Putamen (tissue), 1 donor: ENCODE results near the gene NAALADL2.
"Not testable (repeated sequence)": the region's sequence is repeated elsewhere in the genome, so short reads cannot be mapped to it uniquely, and the experiment has no call there.

Experiments used
- DNase-seq: peaks from one replicate; pipeline ENCODE4 v3.0.0-alpha.2; 2016; ENCODE audit warnings: low spot score

NAALADL2 gene

DNA sequence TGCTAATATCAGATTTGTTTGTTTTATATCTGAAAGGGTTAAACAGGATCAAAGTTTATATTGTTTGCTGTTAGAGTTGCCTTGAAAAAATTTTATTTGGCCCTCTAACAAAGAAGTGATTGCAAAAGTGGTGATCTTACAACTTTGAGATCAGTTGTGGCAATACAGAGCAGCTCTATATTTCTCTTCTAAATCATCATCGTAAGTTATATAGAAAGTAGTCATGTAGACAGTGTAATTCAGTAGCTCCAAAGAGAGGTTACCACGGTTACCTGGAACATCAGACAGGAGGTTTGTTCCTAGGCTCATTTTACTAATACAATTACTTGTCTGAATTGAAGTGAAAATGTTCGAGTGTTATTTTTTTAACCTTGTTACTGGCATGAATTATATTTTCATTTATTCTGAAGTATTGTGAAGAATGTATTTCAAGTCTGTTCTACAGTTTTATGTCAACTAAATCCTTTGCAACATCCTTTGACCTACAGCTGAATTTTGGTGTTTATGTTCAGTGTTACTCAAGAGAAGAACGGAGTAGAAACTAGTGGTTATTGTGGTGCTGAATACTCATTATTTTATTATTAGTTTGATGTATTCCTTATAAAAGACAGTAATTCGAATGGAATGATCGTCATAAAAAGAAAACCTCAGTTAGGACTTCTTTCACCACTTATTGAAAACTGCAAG, 214.2 kb downstream of the NAALADL2 start:
- DNase-seq, result no peak

GRCh38 chr3:175075269-175075668, 216.1 kb downstream of the NAALADL2 start:
- no peak for DNase-seq

GRCh38 chr3:175077216-175077615, 218.1 kb downstream of the NAALADL2 start:
- no peak for DNase-seq

- no peak for DNase-seq
These were observed 223.5 kb downstream of the NAALADL2 start for GRCh38 chr3:175082631-175083030.

DNA sequence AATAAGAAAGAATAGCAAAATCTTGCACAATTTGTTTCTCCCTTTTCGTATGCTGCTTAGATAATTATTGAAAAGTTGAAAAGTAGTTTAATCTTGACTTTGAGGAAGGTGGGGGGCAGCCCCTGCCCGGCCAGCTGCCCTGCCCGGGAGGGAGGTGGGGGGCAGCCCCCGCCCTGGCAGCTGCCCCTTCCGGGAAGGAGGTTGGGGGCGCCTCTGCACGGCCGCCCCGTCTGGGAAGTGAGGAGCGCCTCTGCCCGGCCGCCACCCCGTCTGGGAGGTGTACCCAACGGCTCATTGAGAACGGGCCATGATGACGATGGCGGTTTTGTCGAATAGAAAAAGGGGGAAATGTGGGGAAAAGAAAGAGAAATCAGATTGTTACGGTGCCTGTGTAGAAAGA, 228.0 kb downstream of the NAALADL2 start:
- not testable (repeated sequence) for DNase-seq

DNA sequence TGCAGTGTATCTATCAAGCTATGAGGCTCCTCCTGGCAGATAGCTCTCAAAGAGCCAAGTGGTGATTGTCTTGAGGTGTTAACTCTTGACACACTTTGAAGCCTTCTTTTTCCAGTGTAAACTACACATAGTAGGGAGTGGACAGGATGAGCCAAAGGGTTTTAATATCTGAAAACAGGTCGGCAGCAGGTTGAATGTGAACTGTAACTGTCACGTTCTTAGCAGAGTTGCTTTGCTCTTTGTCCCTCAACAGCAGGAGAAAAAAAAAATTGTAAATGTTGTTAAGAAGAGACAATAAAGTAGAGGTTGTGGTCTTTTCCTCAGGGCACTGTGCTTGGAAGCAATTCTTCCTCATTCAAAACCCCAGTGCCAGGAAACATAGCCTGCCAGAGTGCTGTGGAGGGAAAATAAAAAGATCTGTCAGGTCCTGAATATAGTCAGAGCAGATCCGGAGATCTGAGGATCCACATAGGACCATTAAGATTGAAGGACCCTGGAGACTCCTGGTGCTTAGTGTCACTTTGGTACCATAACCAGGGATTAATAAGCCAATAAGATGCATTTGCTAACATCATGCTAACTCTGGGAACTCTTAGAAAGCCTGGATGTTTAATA, 229.7 kb downstream of the NAALADL2 start:
- DNase-seq, result no peak

DNA sequence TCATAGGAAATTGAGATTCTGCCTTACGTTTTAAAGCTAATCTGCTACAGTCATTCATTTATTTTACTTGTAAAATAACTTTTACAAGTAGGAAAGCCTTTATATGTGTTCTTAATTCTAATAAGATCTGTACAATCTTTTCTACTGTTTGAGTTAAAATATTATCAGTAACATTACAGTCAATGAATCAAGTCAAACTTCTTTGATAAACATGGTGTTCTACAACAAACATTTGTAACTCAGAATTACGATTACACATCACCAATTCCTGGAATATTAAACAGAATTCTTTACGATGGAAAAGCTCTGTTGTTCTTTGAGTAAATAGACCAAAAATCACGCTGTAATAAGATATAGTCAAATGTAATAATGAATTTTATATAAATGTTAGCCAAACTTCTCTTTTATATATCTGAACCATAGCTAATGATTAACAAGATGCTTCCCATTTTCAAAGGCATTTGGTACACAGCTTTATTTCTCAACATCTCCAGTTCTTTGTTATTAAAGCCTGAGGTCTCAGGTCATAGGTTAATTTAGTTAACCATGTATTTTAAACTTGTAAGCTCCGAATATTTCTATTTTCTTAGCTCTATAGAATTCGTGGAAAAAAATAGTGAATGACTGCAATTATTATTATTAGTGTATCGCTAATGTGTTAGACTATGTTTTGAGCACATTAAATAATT, 232.4 kb downstream of the NAALADL2 start:
- no peak for DNase-seq

DNA sequence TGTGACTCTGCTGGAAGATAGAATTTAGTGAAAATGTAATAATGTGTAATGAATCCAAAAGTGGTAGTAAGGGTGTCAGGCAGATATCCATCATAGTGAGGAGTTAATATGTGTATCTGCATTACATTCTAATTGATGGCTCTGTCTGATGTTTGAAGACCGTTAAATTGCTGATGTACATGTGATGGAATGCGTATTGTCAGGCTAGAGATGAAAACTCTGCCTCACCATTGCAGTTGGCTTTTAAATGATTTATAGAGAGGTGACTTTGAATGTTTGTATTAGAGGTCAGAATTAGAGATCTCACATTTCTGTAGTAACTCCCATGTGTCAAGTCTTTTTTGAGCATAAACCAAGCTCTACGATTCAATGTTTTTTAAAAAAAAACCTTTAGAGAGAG, 234.6 kb downstream of the NAALADL2 start:
- no peak for DNase-seq

- DNase-seq, result no peak
These were observed 235.2 kb downstream of the NAALADL2 start for GRCh38 chr3:175094344-175094743.

DNA sequence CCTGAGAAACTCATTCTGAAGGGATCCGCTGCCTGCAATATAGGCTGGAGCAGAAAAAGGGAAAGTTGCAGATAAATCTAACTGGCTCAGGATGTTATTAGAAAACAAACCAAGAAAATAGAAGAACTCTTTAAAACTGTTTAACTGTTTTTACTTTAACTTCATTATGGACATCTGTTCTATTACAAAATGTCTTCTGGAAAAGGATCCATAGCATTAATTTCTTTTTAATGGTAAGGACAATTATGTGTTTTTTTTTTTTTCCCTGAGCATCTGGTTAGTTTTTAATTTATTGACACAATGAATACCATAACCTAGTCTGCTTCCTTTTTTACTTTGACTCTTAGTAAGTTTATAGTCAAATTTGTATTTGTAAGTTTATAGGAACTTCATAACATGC, 239.5 kb downstream of the NAALADL2 start:
- DNase-seq, result no peak

DNA sequence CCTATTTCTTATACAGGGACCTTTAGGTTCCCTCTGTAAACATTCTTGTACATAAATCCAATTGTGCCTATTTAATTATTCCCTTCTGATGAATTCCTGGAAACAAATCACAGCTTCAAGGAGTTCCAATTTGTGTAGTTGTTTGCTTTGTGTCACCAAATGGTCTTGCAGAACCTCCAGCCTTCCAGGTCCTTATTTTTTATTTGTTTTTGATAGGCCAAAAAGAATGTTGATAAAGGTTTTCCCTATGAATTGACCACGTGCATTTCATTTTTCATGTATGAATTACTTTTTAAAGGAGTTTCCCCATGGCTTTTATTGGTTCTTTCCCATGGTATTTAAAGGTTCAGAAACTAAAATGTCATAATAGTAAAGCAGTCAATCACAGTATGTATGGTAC, 243.0 kb downstream of the NAALADL2 start:
- no peak for DNase-seq

DNA sequence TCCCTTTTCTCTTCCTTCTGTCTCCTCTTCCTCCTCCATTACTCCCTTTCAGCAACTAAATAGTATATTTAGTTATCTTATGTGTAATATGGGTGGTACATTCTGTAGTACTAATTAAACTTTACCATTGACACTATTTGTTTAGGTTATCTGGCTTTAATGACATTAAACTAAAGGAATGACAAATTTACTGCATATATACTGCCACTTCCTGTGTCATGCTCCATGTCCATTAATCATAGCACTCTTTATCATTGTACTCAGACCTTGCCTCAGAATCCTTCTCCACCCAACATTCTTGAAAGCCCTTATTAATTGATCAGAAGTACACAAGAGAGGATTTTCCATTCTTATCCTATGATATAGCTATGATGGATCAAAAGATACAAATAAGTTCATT, 244.2 kb downstream of the NAALADL2 start:
- no peak for DNase-seq

DNA sequence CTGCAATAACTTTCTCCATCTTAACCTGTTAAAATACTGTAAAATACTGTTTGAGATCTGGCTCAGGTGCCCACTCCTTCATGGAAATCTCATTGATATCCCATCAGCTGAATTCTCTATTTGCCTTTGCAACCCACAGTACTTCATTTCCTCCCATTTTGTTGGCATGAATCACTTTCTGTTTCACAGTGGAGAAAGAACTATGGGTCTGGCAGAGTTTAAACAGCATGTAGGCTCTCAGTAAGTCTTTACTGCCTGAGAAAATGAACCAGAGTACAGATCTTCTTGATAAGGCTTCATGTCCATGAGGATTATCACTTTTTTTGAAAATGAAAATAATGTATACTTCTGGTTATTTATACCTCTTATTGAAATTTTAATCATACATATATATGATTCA, 245.9 kb downstream of the NAALADL2 start:
- DNase-seq, result no peak

- no peak for DNase-seq
These were observed 248.1 kb downstream of the NAALADL2 start for GRCh38 chr3:175107231-175107630.

GRCh38 chr3:175107995-175108394, 248.9 kb downstream of the NAALADL2 start:
- DNase-seq, result no peak

- DNase-seq, result no peak
These were observed 249.5 kb downstream of the NAALADL2 start for GRCh38 chr3:175108613-175109151.

DNA sequence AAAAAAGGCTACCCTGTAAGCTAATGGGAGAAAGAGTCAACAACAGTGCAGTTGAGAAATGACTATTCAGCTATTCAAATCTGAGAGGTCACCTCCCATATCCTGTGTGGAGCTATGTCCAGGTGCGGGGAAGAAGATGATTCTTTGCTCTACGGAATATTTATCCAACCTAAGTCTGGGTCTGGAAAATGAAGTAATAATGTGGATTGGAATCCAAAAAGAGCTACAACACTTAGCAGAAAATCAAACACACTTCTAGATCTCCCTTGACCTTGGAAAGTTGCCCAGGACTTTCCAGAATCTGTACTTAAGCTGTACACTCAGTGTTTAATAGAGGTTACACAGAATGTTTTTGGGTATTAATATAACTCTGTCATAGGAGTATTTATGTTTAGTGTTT, 251.9 kb downstream of the NAALADL2 start:
- DNase-seq, result no peak

DNA sequence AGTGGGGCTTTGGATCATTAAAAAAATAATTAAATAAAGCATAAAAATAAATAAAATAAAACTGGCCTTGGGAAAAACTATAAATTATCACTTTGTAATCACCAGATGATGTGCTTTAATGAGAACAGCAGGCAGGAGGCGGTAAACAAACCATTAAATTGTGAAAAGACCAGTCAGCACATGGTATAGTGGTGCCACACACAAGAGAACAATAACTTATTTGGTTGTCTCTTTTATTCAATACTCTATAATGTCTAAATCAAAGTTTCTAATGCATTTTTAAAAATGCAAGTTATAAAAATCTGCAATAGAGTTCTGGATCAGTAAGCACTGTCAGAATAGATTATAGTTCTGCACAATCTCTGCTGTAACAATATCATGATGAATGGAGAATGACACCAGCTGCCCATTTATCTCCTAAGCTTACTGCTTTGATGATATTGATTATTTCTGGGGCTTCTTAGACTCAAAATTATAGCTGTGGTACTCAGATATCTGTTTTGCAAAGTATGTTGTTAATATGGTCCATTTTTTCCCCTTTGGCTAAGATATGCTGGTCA, 259.3 kb downstream of the NAALADL2 start:
- no peak for DNase-seq

DNA sequence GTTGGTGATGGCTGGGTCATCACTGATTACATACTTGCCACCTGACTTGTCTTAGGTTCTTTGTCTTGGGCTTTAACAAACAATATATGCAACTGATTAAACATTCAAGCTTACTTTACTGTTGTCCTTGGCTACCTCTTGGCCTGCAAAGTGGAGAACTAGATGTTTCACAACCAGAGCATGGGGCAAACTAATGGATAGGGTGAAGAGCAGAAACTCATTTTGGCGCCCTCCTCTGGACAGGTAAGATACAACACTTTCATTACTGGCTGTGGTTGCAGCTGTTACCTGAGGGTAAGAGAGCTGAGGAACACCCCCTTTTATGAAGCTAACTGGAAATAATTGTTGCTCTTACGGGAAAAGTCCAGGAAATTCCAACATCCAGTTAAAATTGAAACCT, 262.1 kb downstream of the NAALADL2 start:
- DNase-seq, result no peak

DNA sequence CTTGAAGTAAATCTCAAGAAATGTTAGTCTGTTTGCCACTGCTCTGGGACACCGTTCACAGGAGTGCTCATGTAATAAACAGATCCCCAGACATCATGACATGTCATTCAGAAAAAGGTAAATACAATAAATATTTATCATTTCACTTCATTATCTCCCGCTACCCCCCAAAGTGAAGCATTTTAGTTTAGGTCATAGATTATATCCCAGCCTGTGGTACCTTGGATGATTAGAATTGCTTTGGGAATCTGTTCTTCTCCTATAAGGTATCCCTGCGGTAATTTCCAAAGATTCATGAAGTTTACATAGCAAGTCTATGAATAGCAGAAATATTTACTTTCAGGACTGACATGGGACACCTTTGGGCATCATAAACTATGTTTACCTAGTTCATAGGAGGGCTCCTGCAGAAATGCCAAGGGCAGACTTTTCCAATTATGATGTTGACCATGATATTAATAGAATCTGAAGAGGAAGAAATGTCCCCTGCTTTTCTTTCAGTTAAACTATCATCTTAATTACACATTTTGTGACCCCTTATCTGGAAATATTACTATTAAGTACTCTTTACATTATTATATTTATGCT, 268.0 kb downstream of the NAALADL2 start:
- no peak for DNase-seq

DNA sequence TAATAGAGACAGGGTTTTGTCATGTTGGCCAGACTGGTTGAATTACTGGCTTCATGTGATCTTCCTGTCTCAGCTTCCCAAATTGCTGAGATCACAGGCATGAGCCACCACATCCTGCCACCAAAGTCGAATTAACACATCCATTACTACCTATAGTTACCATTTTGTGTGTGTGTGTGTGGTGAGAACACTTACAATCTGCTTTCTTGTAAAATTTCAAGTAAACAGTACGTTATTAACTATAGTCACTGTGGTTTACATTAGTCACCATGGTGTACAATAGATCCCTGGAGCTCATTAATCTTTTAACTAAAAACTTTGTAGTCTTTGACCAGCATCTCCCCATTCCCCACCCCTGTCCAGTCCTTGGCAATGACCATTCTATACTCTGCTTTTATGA, 270.0 kb downstream of the NAALADL2 start:
- no peak for DNase-seq

GRCh38 chr3:175129571-175129970, 270.4 kb downstream of the NAALADL2 start:
- DNase-seq, result no peak
